Measurements from ENCODE around the gene CYB5D1.
"Not testable (repeated sequence)": the region's sequence is repeated elsewhere in the genome, so short reads cannot be mapped to it uniquely, and the experiment has no call there.

CYB5D1 gene

GRCh38 chr17:7857713-7858521 is at the start of gene CYB5D1:
TSS of gene CYB5D1 (plus strand) at chr17:7858003. CDS start at chr17:7858135, 132 bp downstream.
- DNase-seq = peak; percentile 93 to 96

GRCh38 chr17:7809086-7809790 is 48.6 kb upstream of the CYB5D1 start:
- no peak for DNase-seq

- DNase-seq = not testable (repeated sequence)
Observed at GRCh38 chr17:7809791-7810343, 47.9 kb upstream of the CYB5D1 start.

- DNase-seq = no peak
Observed at GRCh38 chr17:7811251-7811650, 46.6 kb upstream of the CYB5D1 start.

GRCh38 chr17:7814969-7815368 is 42.8 kb upstream of the CYB5D1 start:
- no peak for DNase-seq

- no peak for DNase-seq
Observed at GRCh38 chr17:7816926-7817642, 40.7 kb upstream of the CYB5D1 start.

GRCh38 chr17:7817643-7817964 is 40.2 kb upstream of the CYB5D1 start:
- DNase-seq = no peak

GRCh38 chr17:7818026-7818425 is 39.8 kb upstream of the CYB5D1 start:
- DNase-seq = no peak

GRCh38 chr17:7818746-7819645 is 38.8 kb upstream of the CYB5D1 start:
- no peak for DNase-seq

GRCh38 chr17:7820231-7820630 is 37.6 kb upstream of the CYB5D1 start:
- DNase-seq = no peak

GRCh38 chr17:7822126-7822525 is 35.7 kb upstream of the CYB5D1 start:
- DNase-seq = no peak

GRCh38 chr17:7823581-7824001 is 34.2 kb upstream of the CYB5D1 start:
- DNase-seq = no peak

- DNase-seq = no peak
Observed at GRCh38 chr17:7824021-7824924, 33.5 kb upstream of the CYB5D1 start.

GRCh38 chr17:7825206-7825990 is 32.4 kb upstream of the CYB5D1 start:
- DNase-seq = no peak

GRCh38 chr17:7830616-7831015 is 27.2 kb upstream of the CYB5D1 start:
- no peak for DNase-seq

- no peak for DNase-seq
Observed at GRCh38 chr17:7831233-7831632, 26.6 kb upstream of the CYB5D1 start.

GRCh38 chr17:7832431-7832830 is 25.4 kb upstream of the CYB5D1 start:
- DNase-seq = no peak

GRCh38 chr17:7833011-7833794 is 24.6 kb upstream of the CYB5D1 start:
- DNase-seq = no peak

- peak; percentile 91 to 92 for DNase-seq
Observed at GRCh38 chr17:7833795-7834541, 23.8 kb upstream of the CYB5D1 start, which contains the start of gene KDM6B. TSS of gene KDM6B (plus strand) at chr17:7834217. CDS start at chr17:7845555, 11,338 bp downstream.
